C4-2B (cell line): ENCODE measurements around the gene SAMHD1.
A peak's percentile ranks its signal among the peaks of the same experiment; 100 is the strongest.
"Not testable (repeated sequence)": the region's sequence is repeated elsewhere in the genome, so short reads cannot be mapped to it uniquely, and the experiment has no call there.

ENCODE experiments used
- H3K27ac ChIP-seq: fragments of 450-650 bp; 2 replicates; pipeline ENCODE4 v1.5.1; 2017
- ZFX ChIP-seq: fragments of 450-650 bp; IDR thresholded peaks from 2 replicates; pipeline ENCODE4 v1.6.1; 2017
- TF ChIP-seq, protein P1 (sequence below): fragments of 450-650 bp; conservative IDR thresholded peaks from 2 replicates; pipeline ENCODE4 v1.5.1; 2017; ENCODE audit warnings: mild to moderate bottlenecking

The SAMHD1 gene

DNA sequence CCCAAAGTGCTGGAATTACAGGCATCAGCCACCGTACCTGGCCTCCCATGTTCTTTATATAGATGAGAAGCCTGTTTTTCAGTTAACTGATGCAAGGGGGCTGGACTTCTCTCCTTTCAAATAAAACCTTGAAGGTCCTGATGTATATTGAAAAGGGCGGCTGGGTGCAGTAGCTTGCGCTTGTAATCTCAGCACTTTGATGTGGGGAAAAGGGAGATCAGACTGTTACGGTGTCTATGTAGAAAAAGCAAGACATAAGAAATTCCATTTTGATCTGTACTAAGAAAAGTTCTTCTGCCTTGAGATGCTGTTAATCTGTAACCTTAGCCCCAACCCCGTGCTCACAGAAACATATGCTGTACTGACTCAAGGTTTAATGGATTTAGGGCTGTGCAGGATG lies 16.1 kb upstream of the SAMHD1 start:
- no peak for TF ChIP-seq ZFX
- TF ChIP-seq, protein P1, sequence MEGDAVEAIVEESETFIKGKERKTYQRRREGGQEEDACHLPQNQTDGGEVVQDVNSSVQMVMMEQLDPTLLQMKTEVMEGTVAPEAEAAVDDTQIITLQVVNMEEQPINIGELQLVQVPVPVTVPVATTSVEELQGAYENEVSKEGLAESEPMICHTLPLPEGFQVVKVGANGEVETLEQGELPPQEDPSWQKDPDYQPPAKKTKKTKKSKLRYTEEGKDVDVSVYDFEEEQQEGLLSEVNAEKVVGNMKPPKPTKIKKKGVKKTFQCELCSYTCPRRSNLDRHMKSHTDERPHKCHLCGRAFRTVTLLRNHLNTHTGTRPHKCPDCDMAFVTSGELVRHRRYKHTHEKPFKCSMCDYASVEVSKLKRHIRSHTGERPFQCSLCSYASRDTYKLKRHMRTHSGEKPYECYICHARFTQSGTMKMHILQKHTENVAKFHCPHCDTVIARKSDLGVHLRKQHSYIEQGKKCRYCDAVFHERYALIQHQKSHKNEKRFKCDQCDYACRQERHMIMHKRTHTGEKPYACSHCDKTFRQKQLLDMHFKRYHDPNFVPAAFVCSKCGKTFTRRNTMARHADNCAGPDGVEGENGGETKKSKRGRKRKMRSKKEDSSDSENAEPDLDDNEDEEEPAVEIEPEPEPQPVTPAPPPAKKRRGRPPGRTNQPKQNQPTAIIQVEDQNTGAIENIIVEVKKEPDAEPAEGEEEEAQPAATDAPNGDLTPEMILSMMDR: no peak
- H3K27ac ChIP-seq: no peak overlapping the region

DNA sequence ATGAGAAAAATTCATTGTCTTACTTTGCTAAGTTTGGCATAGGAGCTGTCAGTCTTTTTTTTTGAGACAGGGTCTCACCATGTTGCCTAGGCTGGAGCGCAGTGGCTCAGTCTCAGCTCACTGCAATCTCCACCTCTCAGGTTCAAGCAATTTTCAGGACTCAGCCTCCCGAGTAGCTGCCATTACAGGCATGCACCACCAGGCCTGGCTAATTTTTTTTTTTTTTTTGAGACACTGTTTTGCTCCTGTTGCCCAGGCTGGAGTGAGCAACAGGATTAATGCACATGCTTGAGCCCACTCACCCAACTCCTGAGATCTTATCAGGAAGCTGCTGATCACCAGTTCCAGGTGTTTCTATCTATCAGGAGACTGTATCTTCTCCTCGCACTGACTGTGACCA lies 15.5 kb upstream of the SAMHD1 start:
- H3K27ac ChIP-seq: not testable (repeated sequence)

DNA sequence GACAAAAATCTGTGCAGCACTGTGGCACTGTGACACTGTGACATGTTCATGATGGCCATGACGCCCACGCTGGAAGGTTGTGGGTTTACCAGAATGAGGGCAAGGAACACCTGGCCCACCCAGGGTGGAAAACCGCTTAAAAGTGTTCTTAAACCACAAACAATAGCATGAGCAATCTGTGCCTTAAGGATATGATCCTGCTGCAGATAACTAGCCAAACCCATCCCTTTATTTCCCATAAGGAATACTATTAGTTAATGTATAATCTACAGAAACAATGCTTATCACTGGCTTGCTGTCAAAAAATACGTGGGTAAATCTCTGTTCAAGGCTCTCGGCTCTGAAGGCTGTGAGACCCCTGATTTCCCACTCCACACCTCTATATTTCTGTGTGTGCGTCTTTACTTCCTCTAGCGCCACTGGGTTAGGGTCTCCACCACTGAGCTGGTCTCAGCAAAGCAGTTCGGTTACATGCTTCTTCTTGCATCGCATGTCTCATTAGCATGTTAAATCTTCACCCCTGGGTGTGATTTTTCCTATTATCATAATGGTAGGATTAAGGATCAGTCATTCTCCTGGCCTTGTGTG lies 10.9 kb upstream of the SAMHD1 start:
- H3K27ac ChIP-seq: not testable (repeated sequence)

DNA sequence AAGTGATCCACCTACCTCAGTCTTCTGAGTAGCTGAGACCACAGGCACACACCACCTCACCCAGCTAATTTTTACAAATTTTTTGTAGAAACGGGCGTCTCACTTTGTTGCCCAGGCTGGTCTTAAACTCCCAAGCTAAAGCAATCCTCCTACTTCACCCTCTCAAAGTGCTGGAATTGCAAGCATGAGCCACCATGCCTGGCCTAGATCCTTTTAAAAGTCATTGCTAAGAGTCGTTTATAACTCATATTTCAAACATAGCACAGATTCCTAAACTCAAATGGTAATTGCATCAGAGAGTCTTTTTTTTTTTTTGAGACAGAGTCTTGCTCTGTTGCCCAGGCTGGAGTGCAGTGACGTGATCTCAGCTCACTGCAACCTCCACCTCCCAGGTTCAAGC lies 7.7 kb upstream of the SAMHD1 start:
- H3K27ac ChIP-seq: no peak overlapping the region
- no peak for TF ChIP-seq ZFX
- TF ChIP-seq, protein P1: no peak

DNA sequence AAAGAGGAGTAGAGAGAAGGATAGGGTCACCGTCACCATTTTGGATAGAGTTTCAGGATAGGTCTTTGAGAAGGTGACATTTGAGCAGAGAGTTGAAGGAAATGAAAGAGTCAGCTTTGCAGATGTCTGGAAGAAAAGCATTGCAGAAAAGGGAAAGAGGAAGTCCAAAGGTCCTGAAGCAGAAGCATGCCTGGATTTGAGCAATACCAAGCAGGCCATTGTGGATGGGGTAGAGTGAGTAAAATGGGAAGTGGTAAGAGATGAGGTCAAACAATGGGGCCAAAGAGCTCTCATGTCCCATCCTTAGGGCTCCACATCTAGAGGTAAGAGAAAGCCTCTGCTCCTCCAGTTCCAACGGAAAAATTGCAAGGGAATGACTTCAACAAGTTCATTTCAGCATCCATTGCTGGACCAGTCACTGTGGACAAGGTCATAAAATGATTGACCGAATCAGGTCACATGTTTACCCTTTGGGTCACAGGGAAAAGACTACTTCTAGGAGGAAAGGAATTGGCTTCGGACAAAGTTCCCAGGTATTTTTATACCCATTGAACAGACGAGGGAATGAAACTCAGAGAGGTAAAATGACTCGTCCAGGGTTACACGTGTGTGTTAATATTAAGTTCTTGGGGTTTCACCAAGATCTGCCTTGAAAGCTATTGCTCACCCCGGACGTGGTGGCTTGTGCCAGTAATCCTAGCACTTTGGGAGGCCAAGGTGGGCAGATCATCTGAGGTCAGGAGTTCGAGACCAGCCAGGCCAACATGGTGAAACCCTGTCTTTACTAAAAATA lies 6.6 kb upstream of the SAMHD1 start:
- H3K27ac ChIP-seq: no peak overlapping the region
- TF ChIP-seq, protein P1: no peak
- TF ChIP-seq ZFX: no peak

DNA sequence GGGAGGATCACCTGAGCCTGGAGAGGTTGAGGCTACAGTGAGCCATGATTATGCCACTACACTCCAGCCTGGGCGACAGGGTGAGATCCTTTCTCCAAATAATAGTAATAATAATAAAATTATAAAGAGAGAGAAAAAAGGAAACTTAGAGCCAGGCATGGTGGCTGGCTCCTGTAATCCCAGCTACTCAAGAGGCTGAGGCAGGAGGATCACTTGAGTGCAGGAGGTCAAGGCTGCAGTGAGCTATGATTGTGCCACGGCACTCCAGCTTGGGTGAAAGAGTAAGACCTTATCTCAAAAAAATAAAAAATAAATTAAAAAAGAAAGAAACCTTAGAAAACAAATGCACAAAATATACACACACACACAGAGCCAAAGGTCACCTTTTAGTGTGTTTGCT lies 5.2 kb upstream of the SAMHD1 start:
- no peak overlapping the region for H3K27ac ChIP-seq
- TF ChIP-seq ZFX: no peak
- TF ChIP-seq, protein P1: no peak

DNA sequence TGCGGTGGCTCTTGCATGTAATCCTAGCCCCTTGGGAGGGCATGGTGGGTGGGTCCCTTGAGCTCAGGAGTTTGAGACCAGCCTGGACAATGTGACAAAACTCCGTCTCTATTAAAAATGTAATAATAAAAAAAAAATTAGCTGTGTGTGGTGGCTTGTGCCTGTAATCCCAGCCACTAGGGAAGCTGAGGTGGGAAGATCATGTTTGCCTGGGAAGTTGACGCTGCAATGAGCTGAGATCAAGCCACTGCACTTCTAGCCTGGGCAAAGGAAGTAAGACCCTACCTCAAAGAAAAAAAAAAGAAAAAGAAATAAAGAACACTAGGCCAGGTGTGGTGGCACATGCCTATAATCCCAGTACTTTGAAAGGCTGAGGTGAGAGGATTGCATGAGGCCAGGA lies 4.5 kb upstream of the SAMHD1 start:
- TF ChIP-seq ZFX: no peak
- TF ChIP-seq, protein P1: no peak
- H3K27ac ChIP-seq: peak overlapping the region; percentile 48

DNA sequence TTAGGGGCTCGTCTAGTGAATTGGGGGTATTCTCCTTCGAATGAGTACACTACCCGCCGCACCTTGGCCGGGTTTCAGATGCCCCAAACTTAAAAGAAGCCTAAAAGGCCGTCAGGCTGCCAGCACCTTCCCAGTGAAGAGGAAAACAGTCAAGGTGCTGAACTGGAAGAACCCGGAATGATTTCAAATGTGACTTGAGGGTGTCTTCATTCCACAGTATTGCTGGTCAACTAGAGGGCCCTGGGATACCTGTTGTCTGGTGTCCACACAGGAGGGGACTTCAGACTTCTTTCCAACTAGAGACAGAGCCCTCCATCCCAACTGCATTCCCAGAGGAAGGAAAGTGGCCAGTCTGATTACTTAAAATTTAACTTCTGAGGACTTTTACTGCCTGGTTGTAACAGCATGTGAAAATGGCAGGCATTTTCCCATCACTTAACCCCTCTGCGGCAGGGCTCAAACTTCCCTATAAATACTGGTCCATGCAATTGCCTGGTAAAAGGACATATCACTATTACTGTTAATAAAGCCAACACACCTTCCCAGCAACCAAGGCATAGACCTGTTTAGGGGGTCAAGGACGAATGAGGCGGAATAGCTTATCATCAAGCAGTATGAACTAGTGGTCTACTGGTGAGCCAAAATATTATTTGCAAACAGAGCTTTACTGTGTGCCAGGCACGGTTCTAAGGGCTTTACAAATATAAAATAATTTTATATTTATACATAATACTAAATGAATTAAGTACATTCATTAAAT lies 651 bp upstream of the SAMHD1 start:
- peak overlapping the region; percentile 74 for H3K27ac ChIP-seq
- no peak for TF ChIP-seq ZFX
- TF ChIP-seq, protein P1: no peak
